GM18511 (cell line): Measurements from ENCODE around the gene ZNF804A.
"Not testable (repeated sequence)": the region's sequence is repeated elsewhere in the genome, so short reads cannot be mapped to it uniquely, and the experiment has no call there.

Experiments used
- ATAC-seq: cut with Tn5 transposase; IDR thresholded peaks from one replicate; pipeline ENCODE4 v1.9.1; 2021; ENCODE audit warnings: mild to moderate bottlenecking, moderate library complexity; ENCODE audit not compliant: unreplicated experiment

The ZNF804A gene

DNA sequence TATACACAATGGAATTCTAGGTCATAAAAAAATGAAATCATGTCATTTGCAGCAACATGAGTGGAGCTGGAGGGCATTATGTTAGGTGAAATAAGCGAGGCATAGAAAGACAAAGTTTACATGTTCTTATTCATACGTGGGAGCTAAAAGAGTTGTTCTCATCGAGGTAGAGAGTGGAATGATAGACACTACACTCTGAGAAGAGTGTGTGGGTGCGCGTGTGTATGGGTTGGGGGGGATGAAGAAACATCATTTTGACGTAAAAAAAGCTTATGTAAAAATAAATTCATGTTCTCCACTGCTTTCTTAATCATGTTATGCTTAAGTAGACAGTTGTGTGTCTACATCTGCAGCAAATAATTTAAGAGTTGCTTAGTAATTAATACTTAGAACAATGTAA lies 123.6 kb downstream of the ZNF804A start:
- no peak for ATAC-seq

DNA sequence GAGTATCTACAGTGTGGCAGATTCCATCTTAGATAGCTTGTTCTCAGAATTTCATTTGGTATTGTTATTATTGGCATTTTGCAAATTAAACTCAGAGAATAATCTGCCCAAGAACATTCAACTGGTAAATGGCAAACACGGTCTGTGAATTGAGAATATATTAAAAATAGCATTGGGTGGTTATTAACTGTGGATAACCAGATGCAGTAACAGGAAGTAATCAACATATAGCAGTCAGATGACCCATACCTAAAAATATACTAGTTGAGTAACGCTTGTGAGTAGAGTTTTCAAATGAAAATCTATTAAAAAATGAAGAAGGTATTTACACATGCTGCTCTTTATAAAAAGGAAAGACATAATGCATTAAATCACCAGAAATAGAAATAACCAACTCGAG lies 129.5 kb downstream of the ZNF804A start:
- ATAC-seq = no peak

DNA sequence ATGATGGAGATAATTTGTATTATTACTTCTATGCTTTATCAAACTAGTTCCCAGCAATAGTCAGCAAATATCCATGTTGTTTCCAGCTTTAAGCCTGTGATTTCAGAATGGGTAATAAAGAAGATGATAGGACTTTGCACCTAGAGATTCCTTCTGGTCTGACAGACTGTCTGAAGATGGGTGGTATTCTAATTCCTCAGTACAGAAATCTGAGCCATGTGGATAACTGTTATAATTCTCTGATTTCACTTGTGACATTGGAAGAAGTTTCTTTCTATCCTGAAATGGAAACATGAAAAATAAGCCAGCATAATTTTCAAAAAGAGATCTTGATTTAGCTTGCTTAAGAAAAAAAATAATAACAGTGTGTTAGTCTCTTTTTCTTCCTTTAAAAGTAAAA lies 130.1 kb downstream of the ZNF804A start:
- ATAC-seq = no peak

DNA sequence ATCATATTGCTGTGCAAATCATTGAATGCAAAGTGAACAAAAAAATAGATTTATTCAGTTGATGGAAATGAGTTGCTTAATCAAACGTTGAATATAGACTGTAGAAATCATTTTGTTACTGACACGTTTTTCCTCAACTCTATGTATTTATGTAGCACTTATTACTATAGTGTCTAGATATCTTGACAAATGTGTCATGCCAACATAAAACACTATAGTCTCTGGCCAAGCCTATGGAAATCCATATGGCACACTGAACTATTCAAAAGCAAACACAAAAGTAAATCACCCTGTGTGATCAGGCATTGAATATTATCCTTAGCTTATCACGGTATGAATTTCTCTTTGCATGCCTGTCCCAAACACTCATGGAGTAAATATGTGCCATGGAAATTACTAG lies 131.3 kb downstream of the ZNF804A start:
- ATAC-seq = no peak

DNA sequence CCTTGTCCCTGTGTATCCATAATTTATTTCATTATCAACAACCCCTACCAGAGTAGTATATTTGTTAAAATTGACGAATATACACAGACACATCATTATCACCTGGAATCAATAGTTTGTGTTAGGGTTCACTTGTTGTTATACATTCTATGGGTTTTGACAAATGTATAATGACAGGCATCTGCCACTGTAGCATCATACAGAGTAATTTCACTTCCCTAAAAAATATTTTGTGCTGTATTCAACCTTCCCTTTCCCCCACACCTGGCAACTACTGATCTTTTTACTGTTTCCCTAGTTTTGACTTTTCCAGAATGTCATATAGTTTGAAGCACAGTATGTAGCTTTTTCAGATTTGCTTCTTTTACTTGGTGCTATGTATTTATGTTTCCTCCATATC lies 132.0 kb downstream of the ZNF804A start:
- ATAC-seq = peak; percentile 85

DNA sequence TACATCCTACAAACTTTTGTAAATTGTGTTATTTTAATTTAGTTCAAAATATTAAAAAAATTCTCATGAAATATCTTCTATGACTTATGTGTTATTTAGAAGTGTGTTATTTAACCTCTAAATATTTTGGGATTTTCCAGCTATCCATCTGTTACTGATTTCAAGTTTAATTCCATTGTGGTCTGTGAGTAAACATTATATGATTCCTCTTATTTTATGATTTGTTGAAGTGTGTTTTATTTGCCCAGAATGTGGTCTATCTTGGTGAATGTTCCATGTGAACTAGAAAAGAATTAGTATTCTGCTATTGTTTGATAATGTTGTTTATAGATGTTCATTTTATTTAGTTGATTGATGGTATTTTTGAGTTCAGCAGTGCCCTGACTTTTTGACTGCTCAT lies 136.0 kb downstream of the ZNF804A start:
- ATAC-seq = no peak

DNA sequence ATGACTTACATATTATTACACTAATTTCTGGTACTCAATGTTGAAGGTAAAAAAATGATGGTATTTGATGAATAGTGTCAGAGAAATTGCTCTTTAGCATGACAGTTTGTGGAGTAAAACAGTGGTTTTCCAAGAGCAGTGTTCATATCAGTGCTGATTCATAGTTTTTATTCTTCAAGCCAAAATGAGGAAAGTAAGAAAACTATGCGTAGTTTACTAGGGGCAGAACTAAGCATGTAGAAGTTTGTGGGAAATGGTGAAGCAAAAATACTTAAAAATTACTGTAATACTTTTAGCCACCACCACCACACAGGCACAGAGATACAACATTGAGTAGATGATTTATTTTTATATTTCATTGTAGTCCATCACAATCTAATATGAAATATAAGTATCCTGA lies 137.3 kb downstream of the ZNF804A start:
- no peak for ATAC-seq

DNA sequence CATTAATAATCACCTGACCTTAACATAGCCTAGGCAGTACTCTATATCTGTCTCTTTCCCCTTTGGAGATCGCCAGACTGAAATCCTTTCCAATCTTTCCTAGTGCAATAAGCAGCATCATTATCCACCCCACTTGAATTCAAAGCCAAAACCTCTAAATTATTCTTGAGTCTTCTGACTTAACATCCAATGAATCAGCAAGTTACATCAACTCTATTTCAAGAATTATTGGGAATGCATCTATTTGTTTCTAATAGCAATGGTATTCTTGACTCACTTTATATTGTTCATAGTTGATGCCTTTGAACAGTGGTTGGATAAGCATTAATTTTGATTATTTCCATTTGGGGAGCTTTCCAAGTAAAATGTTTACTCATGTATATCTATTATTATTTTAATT lies 144.8 kb downstream of the ZNF804A start:
- no peak for ATAC-seq

DNA sequence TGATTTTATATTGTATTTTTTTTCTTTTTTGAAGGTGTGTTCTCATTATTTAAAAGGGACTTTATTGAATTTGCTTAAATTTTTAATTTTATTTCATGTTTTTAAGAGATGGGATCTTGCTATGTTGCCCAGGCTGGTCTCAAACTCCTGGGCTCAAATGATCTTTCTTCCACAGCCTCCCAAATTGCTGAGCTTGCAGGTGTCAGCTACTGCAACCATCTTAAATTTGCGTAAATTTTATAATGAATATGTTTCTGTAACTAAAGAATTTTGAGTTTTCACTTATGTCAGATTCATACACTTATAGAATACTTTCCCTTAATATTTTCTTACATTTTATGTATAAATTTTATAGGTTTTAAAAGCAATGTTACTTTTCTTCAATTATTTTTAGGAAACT lies 157.8 kb downstream of the ZNF804A start:
- ATAC-seq = no peak

DNA sequence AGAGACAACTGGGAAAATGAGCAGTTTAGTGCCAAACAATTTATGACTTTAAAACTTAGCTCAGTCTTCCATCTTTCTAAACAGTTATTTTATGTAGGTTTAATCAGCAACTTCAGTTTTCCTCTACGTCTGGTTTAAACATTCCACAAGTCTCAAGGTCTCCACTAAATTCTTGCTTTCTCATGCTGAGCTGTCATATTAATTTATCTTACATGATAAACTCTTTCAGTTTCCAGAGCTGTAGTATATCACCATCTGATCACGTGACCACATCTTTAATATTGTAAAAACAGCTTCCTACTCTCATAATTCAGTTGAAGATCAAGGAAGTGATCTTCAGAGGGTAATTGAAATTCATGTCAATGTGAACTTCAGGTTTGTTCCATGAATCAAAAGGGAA lies 158.6 kb downstream of the ZNF804A start:
- ATAC-seq = no peak

DNA sequence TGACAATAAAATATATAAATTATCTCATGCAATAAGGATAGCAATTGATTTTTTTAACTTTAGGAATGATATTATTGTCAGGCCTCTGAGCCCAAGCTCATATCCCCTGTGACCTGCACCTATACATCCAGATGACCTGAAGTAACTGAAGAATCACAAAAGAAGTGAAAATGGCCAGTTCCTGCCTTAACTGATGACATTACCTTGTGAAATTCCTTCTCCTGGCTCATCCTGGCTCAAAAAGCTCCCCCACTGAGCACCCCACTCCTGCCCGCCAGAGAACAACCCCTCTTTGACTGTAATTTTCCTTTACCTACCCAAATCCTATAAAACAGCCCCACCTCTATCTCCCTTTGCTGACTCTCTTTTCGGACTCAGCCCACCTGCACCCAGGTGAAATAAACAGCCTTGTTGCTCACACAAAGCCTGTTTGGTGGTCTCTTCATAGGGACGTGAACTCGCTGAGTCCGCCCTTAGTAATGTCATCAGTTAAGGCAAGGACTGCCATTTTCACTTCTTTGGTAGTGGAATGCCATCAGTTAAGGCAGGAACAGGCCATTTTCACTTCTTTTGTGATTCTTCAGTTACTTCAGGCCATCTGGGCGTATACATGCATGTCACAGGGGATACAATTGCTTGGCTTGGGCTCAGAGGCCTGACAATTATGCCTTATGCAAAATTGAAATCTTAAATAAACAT lies 161.4 kb downstream of the ZNF804A start:
- ATAC-seq = not testable (repeated sequence)

DNA sequence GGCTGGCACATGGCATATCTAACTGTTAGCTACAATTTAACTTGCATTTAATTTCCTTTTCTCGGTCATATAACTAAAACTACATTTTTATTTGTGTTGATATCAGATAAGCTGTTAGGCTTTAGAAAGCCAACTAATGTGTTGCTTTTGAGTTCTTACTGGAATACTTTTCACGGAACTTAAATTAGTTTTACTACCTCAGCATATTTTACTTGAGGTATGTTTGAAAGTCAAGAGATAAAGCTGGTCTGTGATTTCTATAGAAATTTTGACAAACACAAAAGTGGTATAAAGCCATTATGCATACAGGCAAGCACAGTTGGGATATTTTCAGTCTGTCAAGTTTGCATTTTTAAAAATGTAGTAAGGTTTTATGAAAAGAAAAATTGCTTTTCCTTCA lies 162.6 kb downstream of the ZNF804A start:
- ATAC-seq = no peak

DNA sequence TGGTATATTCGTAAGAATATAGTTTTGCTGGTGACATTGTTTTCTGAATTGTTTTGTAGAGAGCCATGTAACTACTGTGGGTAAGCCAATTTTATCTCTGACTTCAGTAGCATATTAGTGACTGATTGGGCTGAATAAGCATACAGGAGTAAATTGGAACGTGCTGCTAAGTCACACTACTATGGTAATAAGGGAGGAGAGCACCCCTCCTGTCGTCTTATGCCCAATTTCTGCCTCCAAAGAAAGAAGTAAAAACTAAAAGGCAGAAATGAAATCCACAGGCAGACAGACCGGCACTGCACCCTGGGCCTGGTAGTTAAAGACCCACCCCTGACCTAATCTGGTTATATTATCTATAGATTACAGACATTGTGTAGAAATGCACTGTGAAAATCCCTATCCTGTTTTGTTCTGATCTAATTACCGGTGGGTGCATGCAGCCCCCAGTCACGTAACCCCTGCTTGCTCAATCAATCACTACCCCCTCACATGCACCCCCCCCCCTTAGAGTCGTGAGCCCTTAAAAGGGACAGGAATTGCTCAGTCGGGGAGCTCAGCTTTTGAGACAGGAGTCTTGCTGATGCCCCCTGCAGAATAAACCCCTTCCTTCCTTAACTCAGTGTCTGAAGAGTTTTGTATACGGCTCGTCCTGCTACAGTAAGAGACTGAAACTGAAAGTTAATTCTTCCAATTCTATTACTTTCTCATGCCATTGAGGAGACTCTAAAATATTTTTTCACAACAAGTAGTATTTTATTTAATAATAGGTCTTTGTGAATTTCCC lies 167.0 kb downstream of the ZNF804A start:
- ATAC-seq = peak; percentile 62

DNA sequence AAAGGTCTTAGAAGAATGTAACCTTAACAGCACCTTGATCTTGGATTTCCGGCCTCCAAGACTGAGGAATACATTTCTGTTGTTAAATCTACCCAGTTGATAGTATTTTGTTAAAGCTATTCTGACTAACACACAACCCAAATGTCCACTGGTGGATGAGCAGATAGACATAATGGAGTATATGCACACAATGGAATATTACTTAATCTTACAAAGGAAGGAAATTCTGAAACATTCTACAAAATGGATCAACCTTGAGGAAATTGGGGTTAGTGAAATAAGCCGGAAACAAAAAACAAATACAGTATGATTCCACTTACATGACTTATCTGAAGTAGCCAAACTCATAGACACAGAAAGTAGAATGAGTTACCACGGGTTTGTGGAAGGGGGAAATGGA lies 168.7 kb downstream of the ZNF804A start:
- no peak for ATAC-seq

DNA sequence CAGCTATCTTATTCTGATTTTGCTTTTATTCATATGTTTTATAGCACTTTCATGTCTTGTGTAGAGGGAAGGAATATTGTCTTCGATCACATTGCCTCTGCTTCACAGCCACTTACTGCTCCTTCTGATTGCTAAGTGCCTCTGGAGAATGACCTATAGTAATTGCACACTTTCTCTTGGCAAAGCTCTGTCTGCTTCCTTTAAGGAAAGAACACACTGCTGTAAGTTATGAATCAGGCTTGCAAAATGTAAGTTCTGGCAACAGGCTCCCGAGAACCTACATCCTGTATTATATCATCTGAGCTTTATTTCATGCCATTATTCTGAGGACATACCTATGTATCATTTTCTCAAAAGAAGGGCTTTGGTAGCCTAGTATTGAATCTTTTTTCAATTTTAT lies 170.7 kb downstream of the ZNF804A start:
- ATAC-seq = no peak

DNA sequence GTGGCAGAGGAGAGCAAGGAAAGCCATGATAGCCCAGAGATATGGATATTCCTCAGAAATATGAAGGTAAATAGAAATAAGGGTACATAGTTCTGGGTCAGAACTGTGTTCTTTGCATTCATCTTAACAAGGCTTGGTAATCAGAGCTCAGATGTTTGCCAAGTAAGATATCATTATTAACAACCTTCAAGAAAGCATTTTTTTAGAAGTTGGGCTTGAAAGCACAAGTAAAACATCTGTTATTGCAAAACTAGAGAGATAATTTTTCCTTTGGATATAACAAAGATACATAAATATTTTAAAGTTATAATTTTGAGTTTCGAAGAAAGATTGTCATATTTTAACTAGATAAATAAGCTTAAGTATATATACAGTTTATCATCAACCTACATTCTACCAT lies 171.4 kb downstream of the ZNF804A start:
- no peak for ATAC-seq

DNA sequence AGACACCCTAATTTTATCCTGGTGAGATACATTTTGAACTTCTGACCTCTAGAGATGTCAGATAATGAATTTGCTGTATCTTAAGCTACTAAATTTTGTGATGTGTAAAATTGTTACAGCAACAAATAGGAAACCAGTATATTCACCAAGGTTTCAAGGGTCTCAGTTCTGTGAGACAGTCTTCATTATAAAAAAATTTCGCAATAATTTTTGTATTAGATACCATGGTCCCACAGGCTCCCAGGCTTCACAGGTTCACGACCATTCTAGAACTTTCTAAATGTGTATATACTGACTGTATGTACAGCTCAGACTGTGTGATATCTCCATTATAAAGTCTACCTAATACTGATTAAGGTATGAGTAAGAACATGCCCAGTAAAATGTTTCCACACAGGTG lies 181.4 kb downstream of the ZNF804A start:
- ATAC-seq = no peak

DNA sequence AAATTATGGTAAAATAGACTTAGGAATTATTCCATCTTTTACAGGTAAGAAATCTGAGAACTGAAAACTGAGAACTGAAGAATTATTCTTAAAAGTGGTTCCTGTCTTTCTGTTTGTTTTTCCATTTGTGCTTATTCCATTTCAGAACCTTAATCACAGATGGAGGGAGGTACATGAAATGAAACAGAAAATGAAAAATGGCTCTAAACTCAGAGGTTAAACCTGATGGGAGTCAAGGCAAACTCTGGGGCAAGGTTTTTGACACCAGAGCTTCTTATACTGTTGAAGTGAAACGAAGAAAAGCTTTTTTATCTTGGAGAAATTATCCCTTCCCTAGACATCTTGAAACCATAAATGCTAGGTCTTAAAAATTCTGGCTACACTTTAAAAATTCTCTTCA lies 182.1 kb downstream of the ZNF804A start:
- ATAC-seq = no peak

DNA sequence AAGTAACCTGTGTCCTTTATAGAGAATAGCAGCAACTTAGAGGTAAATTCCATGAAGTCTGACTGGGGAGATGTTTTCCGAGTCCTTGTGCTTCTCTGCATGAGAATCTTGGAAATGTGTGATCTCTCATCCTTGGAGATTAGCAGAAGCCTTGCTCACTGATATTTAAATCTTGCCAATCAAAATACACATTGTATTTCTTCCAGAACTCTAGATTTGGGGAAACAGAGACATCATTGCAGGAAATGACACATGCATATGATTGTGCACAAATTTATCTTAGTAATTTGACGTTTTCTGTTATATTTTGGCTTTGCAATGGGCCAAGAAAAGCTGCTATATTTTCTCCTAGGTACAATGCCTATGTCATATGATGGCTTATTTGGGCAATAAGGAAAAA lies 182.6 kb downstream of the ZNF804A start:
- no peak for ATAC-seq

DNA sequence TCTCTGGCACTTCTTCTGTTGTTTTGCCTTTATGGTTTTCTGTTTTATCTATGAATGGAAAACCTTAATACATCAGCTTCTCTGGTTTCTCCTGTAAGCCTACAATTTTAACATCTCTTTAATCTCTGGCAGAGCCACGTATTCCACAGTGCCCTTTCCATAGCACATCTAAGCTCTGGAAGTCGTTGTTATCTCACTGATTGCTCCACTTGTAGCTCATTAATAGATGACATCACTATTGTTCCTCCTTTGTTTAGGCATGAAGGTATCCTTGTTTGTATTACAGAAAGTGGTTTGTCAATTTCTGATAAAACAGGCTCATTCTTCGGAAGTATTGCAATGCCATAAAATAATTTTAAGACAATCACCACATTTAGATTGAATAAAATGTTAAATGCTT lies 185.2 kb downstream of the ZNF804A start:
- no peak for ATAC-seq

DNA sequence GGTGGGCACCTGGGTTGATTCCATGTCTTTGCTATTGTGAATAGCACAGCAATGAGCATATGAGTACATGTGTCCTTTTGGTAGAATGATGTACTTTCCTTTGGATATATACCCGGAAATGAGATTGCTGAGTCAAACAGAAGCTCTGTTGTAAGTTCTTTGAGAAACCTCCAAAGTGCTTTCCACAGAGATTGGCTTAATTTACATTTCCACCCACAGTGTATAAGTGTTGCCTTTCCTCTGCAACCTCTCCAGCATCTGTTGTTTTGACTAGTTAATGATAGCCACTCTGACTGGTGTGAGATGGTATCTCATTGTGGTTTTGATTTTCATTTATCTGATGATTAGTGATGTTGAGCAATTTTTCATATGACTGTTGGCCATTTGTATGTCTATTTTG lies 194.8 kb downstream of the ZNF804A start:
- no peak for ATAC-seq

DNA sequence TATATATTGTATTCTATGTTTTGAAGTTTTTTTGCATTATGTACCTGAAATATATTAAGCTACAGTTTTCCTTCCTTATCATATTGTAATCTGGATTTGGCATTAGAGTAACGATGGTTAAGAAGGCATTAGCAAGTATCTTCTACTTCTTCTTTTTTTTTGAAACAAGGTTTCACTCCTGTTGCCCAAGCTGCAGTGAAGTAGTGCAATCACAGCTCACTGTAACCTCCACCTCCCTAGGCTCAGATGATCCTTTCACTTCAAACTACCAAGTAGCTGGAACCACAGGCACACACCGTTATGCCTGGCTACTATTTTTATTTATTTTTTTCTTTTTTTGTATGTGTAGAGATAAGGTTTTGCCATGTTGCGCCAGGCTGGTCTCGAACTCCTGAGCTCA lies 201.1 kb downstream of the ZNF804A start:
- no peak for ATAC-seq

DNA sequence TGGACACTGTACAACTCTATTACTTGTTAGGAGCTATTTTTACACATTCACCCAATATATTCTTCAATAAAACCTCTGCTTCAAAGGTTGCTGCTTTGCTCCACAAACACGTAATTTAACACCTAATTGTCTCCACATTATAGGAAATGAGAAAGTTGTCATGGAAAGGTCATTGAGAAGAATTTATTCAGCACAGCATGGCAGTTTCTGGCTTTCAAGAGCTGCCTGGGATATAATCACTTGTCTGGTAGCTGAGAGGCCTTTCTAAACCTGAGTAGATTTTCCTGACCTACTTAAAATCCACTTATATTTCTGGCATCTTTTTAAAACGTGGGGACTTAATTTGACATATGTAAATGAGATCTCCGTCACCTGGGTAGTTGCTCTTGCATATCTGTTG lies 216.1 kb downstream of the ZNF804A start:
- no peak for ATAC-seq
